Testis (tissue), 3 donors: ENCODE measurements around the gene WDFY4. TPM values are rescaled to one million over a fixed set of nuclear protein-coding genes. Genes with fewer than 3 reads are reported as not detected.

Experiments used
- DNase-seq: peaks from one replicate; pipeline ENCODE4 v3.0.0-alpha.2; 2019
- H3K27ac ChIP-seq, 2 donors: fragments of 200-600 bp; sonication (generic); one replicate each; pipeline ENCODE4 v1.5.1; 2019
- H3K27me3 ChIP-seq: fragments of 200-600 bp; sonication (generic); one replicate; pipeline ENCODE4 v1.5.1; 2019
- H3K36me3 ChIP-seq: fragments of 200-600 bp; sonication (generic); one replicate; pipeline ENCODE4 v1.5.1; 2017; ENCODE audit warnings: low read depth; ENCODE audit errors: missing control alignments
- H3K4me1 ChIP-seq: fragments of 200-600 bp; sonication (generic); one replicate; pipeline ENCODE4 v1.5.1; 2019
- H3K4me3 ChIP-seq, 2 donors: fragments of 200-600 bp; sonication (generic); one replicate each; pipeline ENCODE4 v1.5.1; 2017 to 2019
- H3K9me3 ChIP-seq: fragments of 200-600 bp; sonication (generic); one replicate; pipeline ENCODE4 v1.5.1; 2017
- CTCF ChIP-seq, 3 experiments: fragments of 450-650 bp in 2 of 3; fragments of 200-600 bp in 1 of 3; sonication (generic) in 1 of 3; IDR thresholded peaks; one replicate each; pipeline ENCODE4 v1.5.1; 2016 to 2019; ENCODE audit warnings: antibody characterized with exemption in 3 of 3, mild to moderate bottlenecking in 2 of 3, moderate library complexity in 1 of 3
- POLR2A ChIP-seq: fragments of 450-650 bp; IDR thresholded peaks from one replicate; pipeline ENCODE4 v1.6.1; 2017; ENCODE audit warnings: antibody characterized with exemption, mild to moderate bottlenecking, moderate library complexity
- WGBS, 2 donors: methylation state at CpG; one replicate each; pipeline ENCODE4 v1.1.5; 2018; 5-methylcytosine and 5-hydroxymethylcytosine counted together
- intact Hi-C: fragments of 100-400 bp; cut with DNase I; formaldehyde crosslinking; loops from one replicate; pipeline ENCODE4 v1.15.1; 2023; ENCODE audit warnings: low total_unique reads
- polyA plus RNA-seq: library from polyadenylated mRNA; stranded (reverse); fragments of 350-450 nt; fragmentation: Illumina TruSeq; extraction: RNeasy Lipid Tissue Mini Kit (QIAGEN cat#74804); gene quantifications from one replicate; pipeline ENCODE4 v1.2.3, GENCODE V29; 2014; ENCODE audit warnings: low read depth, low replicate concordance; ENCODE audit not compliant: insufficient read depth
- total RNA-seq, 2 donors: library from RNA; depleted of rRNA; stranded (reverse); fragments of >200 nt; gene quantifications; one replicate each; pipeline ENCODE4 v1.2.3, GENCODE V29; 2016

The WDFY4 gene
- total and polyA plus RNA-seq, 3 donors from 2014 or later = 10.2 to 21.5 (median 18.4) TPM

- intact Hi-C loops = no loop called here
- 88 to 98% methylated on average over 4 of the region's 4 CpGs for WGBS, 2 donors
- H3K36me3 ChIP-seq = no peaks in the 10 kb centered on the region
- no peak for DNase-seq
- TF ChIP-seq POLR2A (no peak), CTCF (IDR thresholded peaks at IDR 0.05) (no peak)
- H3K4me1 ChIP-seq = no peaks in the 10 kb centered on the region
- no peak overlapping the region for H3K4me3 ChIP-seq
- H3K9me3 ChIP-seq = no peaks in the 10 kb centered on the region
- no peak overlapping the region for H3K27ac ChIP-seq
- H3K27me3 ChIP-seq = no peaks in the 10 kb centered on the region
Observed at GRCh38 chr10:48775206-48775517, 90.5 kb downstream of the WDFY4 start.

GRCh38 chr10:48776005-48776522, 91.4 kb downstream of the WDFY4 start:
- Histone ChIP-seq H3K4me1 (no peaks in the 10 kb centered on the region), H3K27ac (no peak overlapping the region), H3K36me3 (no peaks in the 10 kb centered on the region), H3K27me3 (no peaks in the 10 kb centered on the region), H3K9me3 (no peaks in the 10 kb centered on the region), H3K4me3 (no peak overlapping the region)
- WGBS, 2 donors = 82 to 91% methylated on average over 5 of the region's 5 CpGs
- intact Hi-C loops = no loop called here
- no peak for TF ChIP-seq POLR2A
- TF ChIP-seq CTCF (IDR thresholded peaks at IDR 0.05) = no peak
- DNase-seq = no peak

GRCh38 chr10:48776528-48776927, 91.9 kb downstream of the WDFY4 start:
- intact Hi-C loops = no loop called here
- 47 to 76% methylated on average over 9 of the region's 9 CpGs for WGBS, 2 donors
- DNase-seq = no peak
- no peak for TF ChIP-seq POLR2A
- no peak for TF ChIP-seq CTCF (IDR thresholded peaks at IDR 0.05)
- Histone ChIP-seq H3K4me3 (no peak overlapping the region), H3K9me3 (no peaks in the 10 kb centered on the region), H3K27me3 (no peaks in the 10 kb centered on the region), H3K36me3 (no peaks in the 10 kb centered on the region), H3K4me1 (no peaks in the 10 kb centered on the region), H3K27ac (no peak overlapping the region)

GRCh38 chr10:48777110-48777509, 92.4 kb downstream of the WDFY4 start:
- WGBS, 2 donors = 82 to 94% methylated on average over 3 of the region's 3 CpGs
- no peak for DNase-seq
- intact Hi-C loops = no loop called here
- no peaks in the 10 kb centered on the region for H3K9me3 ChIP-seq
- TF ChIP-seq CTCF (IDR thresholded peaks at IDR 0.05) = no peak
- no peak for TF ChIP-seq POLR2A
- H3K27me3 ChIP-seq = no peaks in the 10 kb centered on the region
- H3K36me3 ChIP-seq = no peaks in the 10 kb centered on the region
- H3K4me1 ChIP-seq = no peaks in the 10 kb centered on the region
- no peak overlapping the region for H3K4me3 ChIP-seq
- H3K27ac ChIP-seq = no peak overlapping the region

GRCh38 chr10:48778193-48778857, 93.7 kb downstream of the WDFY4 start:
- no peaks in the 10 kb centered on the region for H3K9me3 ChIP-seq
- intact Hi-C loops = no loop called here
- DNase-seq = no peak
- TF ChIP-seq POLR2A (no peak), CTCF (IDR thresholded peaks at IDR 0.05) (no peak)
- H3K27me3 ChIP-seq = no peaks in the 10 kb centered on the region
- no peak overlapping the region for H3K27ac ChIP-seq
- no peaks in the 10 kb centered on the region for H3K36me3 ChIP-seq
- H3K4me3 ChIP-seq = no peak overlapping the region
- 91 to 97% methylated on average over 12 of the region's 12 CpGs for WGBS, 2 donors
- H3K4me1 ChIP-seq = no peaks in the 10 kb centered on the region
